ENCODE data around the gene FAM131B.
A peak's percentile ranks its signal among the peaks of the same experiment; 100 is the strongest.
"Not testable (repeated sequence)": the region's sequence is repeated elsewhere in the genome, so short reads cannot be mapped to it uniquely, and the experiment has no call there.

FAM131B gene

GRCh38 chr7:143394777-143395176 is 32.3 kb upstream of the FAM131B start:
- no peak for DNase-seq

- no peak for DNase-seq
Observed at GRCh38 chr7:143394068-143394467, 31.6 kb upstream of the FAM131B start.

GRCh38 chr7:143393267-143394041 is 30.9 kb upstream of the FAM131B start:
- no peak for DNase-seq

DNA sequence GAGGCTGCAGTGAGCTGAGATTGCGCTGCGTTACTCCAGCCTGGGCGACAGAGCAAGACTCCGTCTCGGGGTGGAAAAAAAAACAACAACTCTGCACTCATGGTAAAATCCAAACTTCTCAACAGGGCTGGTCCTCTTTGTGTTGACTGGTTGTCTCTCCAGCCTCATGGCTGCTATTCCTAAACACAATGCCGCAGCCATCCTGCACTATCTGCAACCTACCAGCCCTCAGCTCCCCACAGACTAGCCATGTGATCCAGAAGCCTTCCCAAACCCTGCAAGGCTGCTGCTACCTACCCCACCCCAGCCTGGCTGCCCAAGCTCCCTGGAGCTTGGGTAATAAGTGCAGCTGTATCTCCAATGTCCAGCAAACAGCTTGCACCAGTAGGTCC is 30.4 kb upstream of the FAM131B start:
- DNase-seq, result no peak

DNA sequence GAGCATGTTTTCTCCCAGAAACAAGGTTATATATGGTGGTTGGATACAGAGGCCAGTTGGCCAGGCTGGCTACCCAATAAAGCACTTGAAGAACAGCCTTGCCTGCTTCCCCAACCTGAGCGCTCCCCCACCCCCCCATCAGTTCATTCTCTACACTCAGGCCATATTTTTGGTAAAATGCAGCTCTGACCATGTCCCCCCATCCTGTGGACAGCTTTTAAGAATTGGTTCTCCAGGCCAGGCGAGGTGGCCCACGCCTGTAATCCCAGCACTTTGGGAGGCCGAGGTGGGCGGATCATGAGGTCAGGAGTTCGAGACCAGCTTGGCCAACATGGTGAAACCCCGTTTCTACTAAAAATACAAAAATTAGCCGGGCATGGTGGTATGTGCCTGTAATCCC is 29.9 kb upstream of the FAM131B start:
- DNase-seq, result not testable (repeated sequence)

GRCh38 chr7:143391462-143392404 is 29.2 kb upstream of the FAM131B start:
- DNase-seq, result peak; percentile 41

DNA sequence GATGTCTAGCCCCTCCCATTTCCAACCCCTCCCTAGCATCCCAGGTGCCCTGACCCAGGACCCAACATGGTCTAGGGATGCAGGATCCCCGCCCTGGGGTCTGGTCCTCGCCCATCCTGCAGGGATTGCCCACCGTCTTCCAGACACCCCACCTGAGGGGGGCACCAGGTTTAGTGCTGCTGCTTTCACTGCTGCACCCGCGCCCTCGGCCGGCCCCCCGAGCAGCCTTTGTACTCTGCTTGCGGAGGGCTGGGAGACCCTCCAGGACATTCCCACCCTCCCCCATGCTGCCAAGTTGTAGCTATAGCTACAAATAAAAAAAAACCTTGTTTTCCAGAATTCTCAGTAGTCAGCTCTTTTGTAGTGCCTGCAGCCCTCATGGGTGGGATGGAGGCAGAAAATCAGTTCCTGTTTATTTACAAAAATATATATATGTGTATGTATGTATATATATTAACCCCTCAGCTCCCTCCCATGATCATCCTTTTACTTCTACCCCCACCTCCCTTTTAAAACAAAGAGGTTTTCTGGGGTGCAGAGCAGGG is 28.3 kb upstream of the FAM131B start:
- DNase-seq, result no peak

GRCh38 chr7:143390104-143390772 is 27.7 kb upstream of the FAM131B start:
- no peak for DNase-seq

DNA sequence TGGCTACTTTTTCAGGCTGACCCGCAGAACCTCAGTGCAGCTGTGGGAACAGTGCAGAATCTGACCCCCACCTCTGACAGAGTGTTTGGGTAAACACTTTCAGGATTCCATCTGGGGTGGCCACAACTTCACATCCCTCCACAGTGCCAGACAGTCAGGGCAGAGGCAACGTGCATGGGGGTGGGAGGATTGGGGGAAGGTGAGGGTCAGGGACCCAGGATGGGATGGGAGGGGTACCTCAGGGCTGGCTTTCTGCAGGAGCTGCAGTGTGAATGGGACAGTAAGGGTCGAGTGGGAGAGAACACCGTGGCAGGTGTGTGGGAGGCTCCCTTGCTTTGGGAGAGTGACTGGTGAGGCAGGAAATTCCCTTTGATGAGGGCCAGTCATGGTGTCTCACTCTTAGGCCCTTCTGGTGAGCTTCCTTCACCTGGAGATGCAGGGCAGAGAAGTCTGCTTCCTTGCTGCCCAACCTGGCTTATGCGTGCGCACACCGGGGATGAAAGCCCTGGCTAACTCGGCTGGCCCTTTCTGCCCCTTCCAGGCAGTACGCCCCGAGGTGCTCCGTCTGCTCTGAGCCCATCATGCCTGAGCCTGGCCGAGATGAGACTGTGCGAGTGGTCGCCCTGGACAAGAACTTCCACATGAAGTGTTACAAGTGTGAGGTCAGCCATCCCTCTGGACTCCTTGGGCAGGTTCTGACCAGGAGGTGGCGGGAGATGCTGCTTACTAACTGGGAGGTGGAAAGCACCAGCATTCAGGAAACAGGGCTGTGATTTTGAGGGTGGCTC is 27.0 kb upstream of the FAM131B start:
- no peak for DNase-seq

DNA sequence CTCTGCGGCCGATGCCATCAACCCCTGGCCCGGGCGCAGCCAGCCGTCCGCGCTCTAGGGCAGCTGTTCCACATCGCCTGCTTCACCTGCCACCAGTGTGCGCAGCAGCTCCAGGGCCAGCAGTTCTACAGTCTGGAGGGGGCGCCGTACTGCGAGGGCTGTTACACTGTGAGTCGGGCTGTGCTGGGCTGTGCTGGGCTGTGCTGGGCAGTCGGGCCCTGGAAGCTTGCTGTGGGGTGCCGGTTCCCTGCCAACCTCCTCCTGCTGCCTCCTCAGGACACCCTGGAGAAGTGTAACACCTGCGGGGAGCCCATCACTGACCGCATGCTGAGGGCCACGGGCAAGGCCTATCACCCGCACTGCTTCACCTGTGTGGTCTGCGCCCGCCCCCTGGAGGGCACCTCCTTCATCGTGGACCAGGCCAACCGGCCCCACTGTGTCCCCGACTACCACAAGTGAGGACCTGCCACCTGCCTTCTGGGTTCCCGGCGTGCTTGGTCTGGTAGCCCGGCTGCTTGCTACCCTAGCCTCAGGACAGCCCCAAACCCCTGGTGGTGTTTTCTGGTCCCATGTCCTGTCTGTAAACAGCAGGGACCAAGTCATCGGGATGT is 26.1 kb upstream of the FAM131B start:
- no peak for DNase-seq

- DNase-seq, result no peak
Observed at GRCh38 chr7:143388051-143388450, 25.5 kb upstream of the FAM131B start.

- DNase-seq, result no peak
Observed at GRCh38 chr7:143387156-143387975, 24.9 kb upstream of the FAM131B start.

DNA sequence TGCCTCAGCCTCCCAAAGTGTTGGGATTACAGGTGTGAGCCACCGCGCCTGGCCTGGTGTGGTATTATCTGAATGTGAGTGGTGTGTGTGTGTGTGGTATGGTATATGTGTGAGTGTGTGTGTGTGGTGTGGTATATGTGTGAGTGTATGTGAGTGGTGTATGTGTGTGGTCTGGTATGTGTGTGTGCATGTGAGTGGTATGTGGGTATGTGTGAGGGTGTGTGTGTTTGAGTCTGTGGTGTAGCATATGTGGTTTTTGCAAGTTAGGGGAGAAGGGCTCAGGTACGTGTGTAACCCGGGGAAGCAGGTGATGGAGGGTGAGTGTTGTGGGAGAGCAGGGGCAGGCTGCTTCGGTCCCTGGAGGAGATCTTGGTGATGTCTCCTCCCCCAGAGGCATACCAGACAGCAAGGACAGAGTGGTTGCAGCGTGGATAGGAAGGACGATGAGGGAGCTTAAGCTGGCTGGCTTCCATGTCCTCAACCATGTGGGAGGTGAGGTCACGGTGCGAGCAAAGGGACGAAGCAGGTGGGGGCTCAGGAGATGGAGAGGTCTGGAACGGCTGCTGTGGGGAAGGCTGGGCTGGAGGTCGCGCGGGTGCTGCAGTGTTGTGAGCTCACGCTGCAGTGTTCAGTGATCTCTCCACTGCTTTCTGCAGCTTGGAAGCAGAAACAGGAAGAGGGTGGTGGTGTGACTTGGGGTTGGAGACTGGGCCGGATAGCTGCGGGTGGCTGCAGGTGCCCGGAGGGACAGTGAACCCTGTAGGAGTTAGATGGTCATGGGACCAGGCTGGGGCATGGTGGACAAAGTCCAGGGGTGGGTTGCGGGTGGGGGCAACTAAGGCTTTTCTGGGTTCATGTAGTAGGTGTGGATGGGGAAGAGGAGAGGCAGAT is 23.6 kb upstream of the FAM131B start:
- DNase-seq, result no peak

- no peak for DNase-seq
Observed at GRCh38 chr7:143384661-143385631, 22.4 kb upstream of the FAM131B start.

DNA sequence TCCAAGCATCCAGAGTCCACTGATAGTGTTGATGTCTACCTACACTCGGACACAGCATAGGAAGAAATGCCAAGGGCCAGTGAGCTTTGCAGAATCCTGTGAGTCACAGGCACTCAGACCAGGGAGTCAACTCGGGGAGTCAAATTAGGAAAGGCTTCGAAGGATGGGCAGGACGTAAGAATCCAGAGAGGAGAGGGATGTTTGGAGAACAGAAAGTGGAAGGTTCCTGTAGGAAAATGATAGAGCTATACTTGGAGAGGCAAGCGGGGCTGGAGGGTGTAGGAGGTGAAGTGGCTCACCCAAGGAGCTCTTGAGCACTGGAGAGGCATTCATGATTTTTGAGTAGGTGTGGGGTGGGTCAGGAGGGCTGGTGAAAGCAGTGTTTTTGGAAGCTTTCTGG is 21.6 kb upstream of the FAM131B start:
- DNase-seq, result no peak

DNA sequence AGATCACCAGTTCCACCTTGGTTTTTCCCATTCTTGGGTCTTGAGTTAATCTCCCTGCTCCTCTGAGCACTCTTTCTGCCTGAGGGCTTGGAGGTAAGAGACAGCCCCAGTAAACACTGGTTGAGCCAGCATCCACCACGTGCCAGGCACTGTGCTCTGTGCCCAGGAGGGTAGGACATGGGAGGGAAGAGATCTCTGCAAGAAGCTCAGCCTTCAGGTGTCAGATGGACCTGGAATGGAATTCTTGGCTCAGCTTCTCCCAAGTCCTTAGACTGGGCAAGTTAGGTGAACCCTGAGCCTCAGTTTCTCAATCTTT is 21.1 kb upstream of the FAM131B start:
- DNase-seq, result no peak

DNA sequence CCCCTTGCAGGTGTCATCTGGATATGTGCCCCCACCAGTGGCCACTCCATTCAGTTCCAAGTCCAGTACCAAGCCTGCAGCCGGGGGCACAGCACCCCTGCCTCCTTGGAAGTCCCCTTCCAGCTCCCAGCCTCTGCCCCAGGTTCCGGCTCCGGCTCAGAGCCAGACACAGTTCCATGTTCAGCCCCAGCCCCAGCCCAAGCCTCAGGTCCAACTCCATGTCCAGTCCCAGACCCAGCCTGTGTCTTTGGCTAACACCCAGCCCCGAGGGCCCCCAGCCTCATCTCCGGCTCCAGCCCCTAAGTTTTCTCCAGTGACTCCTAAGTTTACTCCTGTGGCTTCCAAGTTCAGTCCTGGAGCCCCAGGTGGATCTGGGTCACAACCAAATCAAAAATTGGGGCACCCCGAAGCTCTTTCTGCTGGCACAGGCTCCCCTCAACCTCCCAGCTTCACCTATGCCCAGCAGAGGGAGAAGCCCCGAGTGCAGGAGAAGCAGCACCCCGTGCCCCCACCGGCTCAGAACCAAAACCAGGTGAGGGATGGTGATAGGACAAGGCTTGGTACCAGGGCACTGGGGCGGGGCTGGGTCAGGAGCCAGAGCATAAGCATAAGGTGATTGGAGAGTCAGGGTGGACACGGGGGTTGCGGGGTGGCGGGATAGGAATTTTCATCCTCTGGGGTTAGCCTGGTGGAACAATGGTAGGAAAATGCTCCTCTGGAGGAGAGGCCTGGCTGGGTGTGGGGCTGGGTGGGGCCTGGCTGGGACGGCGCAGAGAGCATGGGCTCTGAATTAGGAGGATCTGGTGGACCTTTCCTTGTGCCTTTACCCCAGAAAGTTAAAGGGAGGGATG is 20.5 kb upstream of the FAM131B start:
- no peak for DNase-seq

Measured in GOT3 (cell line).